Rectal smooth muscle tissue (tissue), 1 donor: ENCODE data around the gene EGFL6.
"Not testable (repeated sequence)": the region's sequence is repeated elsewhere in the genome, so short reads cannot be mapped to it uniquely, and the experiment has no call there.

Source experiments
- H3K27ac ChIP-seq: one replicate; pipeline ENCODE4 v1.7.0; 2013; ENCODE audit warnings: low read depth, low read length, inconsistent platforms
- H3K27me3 ChIP-seq: one replicate; pipeline ENCODE4 v1.7.0; 2013; ENCODE audit warnings: low read length; ENCODE audit not compliant: control insufficient read depth, insufficient read depth
- H3K36me3 ChIP-seq: one replicate; pipeline ENCODE4 v1.7.0; 2013; ENCODE audit warnings: low read length; ENCODE audit not compliant: control insufficient read depth, insufficient read depth
- H3K4me1 ChIP-seq: one replicate; pipeline ENCODE4 v1.7.0; 2013; ENCODE audit warnings: low read length; ENCODE audit not compliant: control insufficient read depth, insufficient read depth
- H3K4me3 ChIP-seq: one replicate; pipeline ENCODE4 v1.7.0; 2013; ENCODE audit warnings: low read length
- H3K9ac ChIP-seq: one replicate; pipeline ENCODE4 v1.7.0; 2013; ENCODE audit warnings: low read length

EGFL6 gene

GRCh38 chrX:13661735-13662288 is 92.4 kb downstream of the EGFL6 start:
- Histone ChIP-seq H3K27me3 (no peaks in the 10 kb centered on the region), H3K9ac (no peak overlapping the region), H3K27ac (peak overlapping the region; percentile 60), H3K4me1 (peaks cover 4% of the 10 kb centered on the region), H3K4me3 (no peak overlapping the region), H3K36me3 (no peaks in the 10 kb centered on the region)

- Histone ChIP-seq H3K4me3 (no peak overlapping the region), H3K27ac (peak overlapping the region; percentile 60), H3K27me3 (no peaks in the 10 kb centered on the region)
Measured at GRCh38 chrX:13662355-13662791, 93.0 kb downstream of the EGFL6 start.

DNA sequence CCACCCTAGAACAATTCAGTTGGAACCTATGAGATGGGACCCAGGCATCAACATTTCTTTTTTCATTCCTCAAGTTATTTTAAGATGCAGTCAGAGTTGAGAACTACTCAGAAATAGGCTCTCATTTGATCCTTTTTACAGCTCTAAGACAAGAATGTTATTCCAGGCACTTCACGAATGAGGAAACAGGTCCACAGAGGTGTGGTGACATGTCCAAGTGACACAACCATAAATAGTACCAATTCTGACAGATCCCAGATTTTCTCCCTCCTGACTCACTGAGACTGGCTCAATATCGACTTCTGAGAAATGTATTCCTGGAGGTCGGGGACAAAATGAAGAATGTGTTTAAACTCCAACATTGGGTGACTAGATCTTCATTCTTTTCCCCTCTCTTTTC is 94.6 kb downstream of the EGFL6 start:
- no peak overlapping the region for H3K27ac ChIP-seq
- no peaks in the 10 kb centered on the region for H3K36me3 ChIP-seq
- no peak overlapping the region for H3K9ac ChIP-seq
- H3K4me1 ChIP-seq = peaks cover 4% of the 10 kb centered on the region
- H3K4me3 ChIP-seq = no peak overlapping the region
- no peaks in the 10 kb centered on the region for H3K27me3 ChIP-seq

More at GRCh38 chrX:13662355-13662791, 93.0 kb downstream of the EGFL6 start:
- Histone ChIP-seq H3K36me3 (no peaks in the 10 kb centered on the region), H3K9ac (no peak overlapping the region), H3K4me1 (peaks cover 4% of the 10 kb centered on the region)

DNA sequence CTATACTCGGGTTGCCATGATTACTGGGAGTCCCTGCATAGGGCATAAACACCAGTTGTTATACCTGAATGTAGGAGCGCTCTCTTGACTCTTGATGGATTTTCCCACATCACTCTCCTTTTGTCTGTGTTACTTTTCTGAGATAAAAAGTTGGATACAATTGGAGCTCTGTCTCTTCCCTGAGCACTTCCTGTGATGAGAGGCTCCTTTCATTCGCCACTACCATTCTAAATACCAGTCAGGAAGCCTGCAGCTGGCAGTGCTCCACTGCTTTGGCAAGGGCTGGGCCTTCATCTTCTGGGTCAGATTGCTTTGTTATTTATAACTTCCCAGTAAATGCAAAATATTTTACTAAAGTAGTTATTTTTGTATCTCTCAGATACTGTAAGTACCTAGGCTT is 97.4 kb downstream of the EGFL6 start:
- no peaks in the 10 kb centered on the region for H3K27me3 ChIP-seq
- peaks cover 4% of the 10 kb centered on the region for H3K4me1 ChIP-seq
- no peak overlapping the region for H3K4me3 ChIP-seq
- no peak overlapping the region for H3K9ac ChIP-seq
- H3K36me3 ChIP-seq = no peaks in the 10 kb centered on the region
- H3K27ac ChIP-seq = no peak overlapping the region

DNA sequence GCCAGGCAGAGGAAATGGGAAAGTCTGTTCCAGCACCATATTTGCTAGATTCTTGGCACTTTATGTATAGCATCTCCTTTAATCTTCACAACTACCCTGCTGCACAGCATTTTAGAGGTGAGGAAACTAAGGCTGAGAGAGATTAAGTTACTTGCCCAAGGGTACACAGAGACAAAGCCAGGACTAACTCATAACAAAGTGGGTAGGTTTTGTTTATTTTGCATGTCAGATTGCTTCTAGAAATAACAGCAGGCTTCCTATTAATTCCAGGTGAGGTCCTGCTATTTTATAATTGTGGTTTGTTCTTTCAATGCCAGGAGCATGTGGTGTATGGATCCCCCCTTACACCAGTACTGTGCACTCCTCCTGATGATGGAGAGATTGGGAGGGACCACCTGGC is 98.5 kb downstream of the EGFL6 start:
- Histone ChIP-seq H3K9ac (no peak overlapping the region), H3K36me3 (no peaks in the 10 kb centered on the region), H3K4me3 (no peak overlapping the region), H3K27me3 (no peaks in the 10 kb centered on the region), H3K4me1 (peaks cover 3% of the 10 kb centered on the region), H3K27ac (no peak overlapping the region)

GRCh38 chrX:13669246-13669737 is 99.9 kb downstream of the EGFL6 start:
- no peaks in the 10 kb centered on the region for H3K4me1 ChIP-seq
- no peaks in the 10 kb centered on the region for H3K36me3 ChIP-seq
- no peak overlapping the region for H3K9ac ChIP-seq
- no peak overlapping the region for H3K27ac ChIP-seq
- H3K27me3 ChIP-seq = no peaks in the 10 kb centered on the region
- H3K4me3 ChIP-seq = no peak overlapping the region

GRCh38 chrX:13669755-13670154 is 100.4 kb downstream of the EGFL6 start:
- H3K27me3 ChIP-seq, H3K4me1 ChIP-seq, H3K36me3 ChIP-seq, H3K9ac ChIP-seq, H3K4me3 ChIP-seq, H3K27ac ChIP-seq: not testable (repeated sequence)

DNA sequence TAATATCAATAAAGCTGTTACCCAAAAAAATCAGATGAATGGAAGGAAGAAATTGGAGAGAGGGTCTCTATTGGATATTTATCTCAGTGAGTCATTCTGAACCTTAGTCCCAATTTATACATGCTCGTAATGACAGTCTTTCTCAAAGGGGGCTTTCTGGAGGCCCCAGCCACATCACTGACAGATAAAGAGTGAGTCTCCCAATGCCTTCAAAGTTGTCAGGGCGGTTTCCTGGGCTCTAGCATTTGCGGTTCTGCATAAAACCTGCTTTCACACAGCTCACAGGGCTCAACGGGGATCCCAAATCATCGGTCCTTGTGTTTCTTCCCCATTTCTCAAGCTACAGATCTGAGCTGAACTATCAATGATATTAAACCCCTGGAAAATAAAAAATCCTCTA is 100.8 kb downstream of the EGFL6 start:
- no peak overlapping the region for H3K4me3 ChIP-seq
- no peaks in the 10 kb centered on the region for H3K36me3 ChIP-seq
- no peaks in the 10 kb centered on the region for H3K27me3 ChIP-seq
- H3K4me1 ChIP-seq = no peaks in the 10 kb centered on the region
- no peak overlapping the region for H3K9ac ChIP-seq
- no peak overlapping the region for H3K27ac ChIP-seq

DNA sequence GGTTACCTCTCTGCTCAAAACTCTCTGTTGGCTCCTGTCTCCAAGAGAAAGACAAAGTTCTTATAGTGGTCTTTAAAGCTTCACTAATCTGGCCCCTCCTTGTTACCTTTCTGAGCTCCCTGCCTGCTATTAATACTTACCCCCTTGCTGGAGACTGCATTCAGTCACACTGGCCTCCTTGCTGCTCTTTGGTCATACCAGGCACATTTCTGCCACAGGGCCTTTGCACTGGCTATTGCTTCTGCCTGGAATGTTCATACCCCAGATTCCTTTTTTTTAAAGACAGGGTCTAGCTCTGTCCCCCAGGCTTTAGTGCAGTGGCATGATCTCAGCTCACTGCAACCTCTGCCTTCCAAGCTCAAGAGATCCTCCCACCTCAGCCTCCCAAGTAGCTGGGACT is 103.6 kb downstream of the EGFL6 start:
- no peak overlapping the region for H3K27ac ChIP-seq
- no peak overlapping the region for H3K4me3 ChIP-seq
- H3K36me3 ChIP-seq = no peaks in the 10 kb centered on the region
- no peaks in the 10 kb centered on the region for H3K27me3 ChIP-seq
- no peak overlapping the region for H3K9ac ChIP-seq
- H3K4me1 ChIP-seq = no peaks in the 10 kb centered on the region

GRCh38 chrX:13676885-13677284 is 107.5 kb downstream of the EGFL6 start:
- Histone ChIP-seq H3K9ac (no peak overlapping the region), H3K36me3 (no peaks in the 10 kb centered on the region), H3K27me3 (no peaks in the 10 kb centered on the region), H3K4me1 (no peaks in the 10 kb centered on the region), H3K4me3 (no peak overlapping the region), H3K27ac (no peak overlapping the region)

- H3K27ac ChIP-seq, H3K36me3 ChIP-seq, H3K4me3 ChIP-seq, H3K4me1 ChIP-seq, H3K27me3 ChIP-seq, H3K9ac ChIP-seq: not testable (repeated sequence)
Measured at GRCh38 chrX:13679700-13680099, 110.3 kb downstream of the EGFL6 start.

DNA sequence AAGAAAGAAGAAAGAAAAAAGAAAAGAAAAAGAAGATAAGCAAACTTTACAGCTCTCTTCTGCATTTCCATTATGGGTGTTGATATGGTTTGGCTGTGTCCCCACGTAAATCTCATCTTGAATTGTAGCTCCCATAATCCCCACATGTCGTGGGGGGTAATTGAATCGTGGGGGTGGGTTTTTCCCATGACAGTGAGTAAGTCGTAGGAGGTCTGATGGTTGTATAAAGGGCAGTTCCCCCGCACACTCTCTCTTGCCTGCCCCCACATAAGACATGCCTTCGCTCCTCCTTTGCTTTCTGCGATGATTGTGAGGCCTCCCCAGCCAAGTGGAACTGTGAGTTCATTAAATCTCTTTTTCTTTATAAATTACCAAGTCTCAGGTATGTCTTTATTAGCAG is 112.2 kb downstream of the EGFL6 start:
- Histone ChIP-seq H3K4me3 (no peak overlapping the region), H3K4me1 (no peaks in the 10 kb centered on the region), H3K36me3 (no peaks in the 10 kb centered on the region), H3K9ac (no peak overlapping the region), H3K27ac (no peak overlapping the region), H3K27me3 (no peaks in the 10 kb centered on the region)
